HUES6 (cell line): ENCODE results near the gene PIP5K1B.
"Not testable (repeated sequence)": the region's sequence is repeated elsewhere in the genome, so short reads cannot be mapped to it uniquely, and the experiment has no call there.

Source experiments
- H3K27ac ChIP-seq: 2 replicates; pipeline ENCODE4 v1.7.0; 2013; ENCODE audit warnings: low read depth, mild to moderate bottlenecking, low read length, inconsistent platforms
- H3K27me3 ChIP-seq: 2 replicates; pipeline ENCODE4 v1.6.1; 2013; ENCODE audit warnings: low read length; ENCODE audit not compliant: control insufficient read depth, insufficient read depth
- H3K36me3 ChIP-seq: 2 replicates; pipeline ENCODE4 v1.6.1; 2013; ENCODE audit warnings: low read length; ENCODE audit not compliant: control insufficient read depth, insufficient read depth
- H3K4me1 ChIP-seq: 2 replicates; pipeline ENCODE4 v1.6.1; 2013; ENCODE audit warnings: low read length; ENCODE audit not compliant: control insufficient read depth, insufficient read depth
- H3K4me3 ChIP-seq: 2 replicates; pipeline ENCODE4 v1.5.1; 2013; ENCODE audit warnings: low read depth, low read length
- H3K9ac ChIP-seq: one replicate; pipeline ENCODE4 v1.6.1; 2013; ENCODE audit warnings: mild to moderate bottlenecking, low read length
- H3K9me3 ChIP-seq: 2 replicates; pipeline ENCODE4 v1.6.1; 2013; ENCODE audit warnings: low read depth, low read length; ENCODE audit not compliant: control insufficient read depth, insufficient read depth

PIP5K1B gene

GRCh38 chr9:68975365-68976043, 270.5 kb downstream of the PIP5K1B start:
- Histone ChIP-seq H3K4me3 (no peak overlapping the region), H3K4me1 (peaks cover 14% of the 10 kb centered on the region), H3K9ac (no peak overlapping the region), H3K27me3 (no peaks in the 10 kb centered on the region), H3K36me3 (no peaks in the 10 kb centered on the region), H3K9me3 (peaks cover 13% of the 10 kb centered on the region), H3K27ac (no peak overlapping the region)

- Histone ChIP-seq H3K9me3 (peaks cover 13% of the 10 kb centered on the region), H3K27ac (no peak overlapping the region), H3K9ac (no peak overlapping the region), H3K4me1 (peaks cover 27% of the 10 kb centered on the region), H3K36me3 (no peaks in the 10 kb centered on the region), H3K4me3 (no peak overlapping the region), H3K27me3 (no peaks in the 10 kb centered on the region)
Measured at GRCh38 chr9:68978066-68978465, 273.0 kb downstream of the PIP5K1B start.

- Histone ChIP-seq H3K9ac (no peak overlapping the region), H3K27me3 (no peaks in the 10 kb centered on the region), H3K4me3 (no peak overlapping the region), H3K9me3 (peaks cover 13% of the 10 kb centered on the region), H3K36me3 (no peaks in the 10 kb centered on the region), H3K27ac (no peak overlapping the region), H3K4me1 (peaks cover 27% of the 10 kb centered on the region)
Measured at GRCh38 chr9:68978501-68978900, 273.5 kb downstream of the PIP5K1B start.

GRCh38 chr9:68979538-68980314, 274.7 kb downstream of the PIP5K1B start:
- Histone ChIP-seq H3K36me3 (no peaks in the 10 kb centered on the region), H3K4me1 (peaks cover 27% of the 10 kb centered on the region), H3K27ac (no peak overlapping the region), H3K9ac (no peak overlapping the region), H3K4me3 (no peak overlapping the region), H3K9me3 (peaks cover 13% of the 10 kb centered on the region), H3K27me3 (no peaks in the 10 kb centered on the region)

- Histone ChIP-seq H3K9me3 (peaks cover 13% of the 10 kb centered on the region), H3K27ac (no peak overlapping the region), H3K4me3 (no peak overlapping the region), H3K4me1 (peaks cover 27% of the 10 kb centered on the region), H3K9ac (no peak overlapping the region), H3K27me3 (no peaks in the 10 kb centered on the region), H3K36me3 (no peaks in the 10 kb centered on the region)
Measured at GRCh38 chr9:68980341-68980914, 275.4 kb downstream of the PIP5K1B start.

GRCh38 chr9:68981789-68982188, 276.7 kb downstream of the PIP5K1B start:
- Histone ChIP-seq H3K27me3 (no peaks in the 10 kb centered on the region), H3K9ac (no peak overlapping the region), H3K36me3 (no peaks in the 10 kb centered on the region), H3K4me1 (peaks cover 27% of the 10 kb centered on the region), H3K27ac (no peak overlapping the region), H3K4me3 (no peak overlapping the region), H3K9me3 (peaks cover 3% of the 10 kb centered on the region)

GRCh38 chr9:68983008-68983411, 278.0 kb downstream of the PIP5K1B start:
- no peak overlapping the region for H3K9ac ChIP-seq

GRCh38 chr9:68983522-68984424, 278.7 kb downstream of the PIP5K1B start:
- Histone ChIP-seq H3K9ac (no peak overlapping the region), H3K27ac (no peak overlapping the region), H3K27me3 (no peaks in the 10 kb centered on the region), H3K9me3 (no peaks in the 10 kb centered on the region), H3K36me3 (no peaks in the 10 kb centered on the region), H3K4me1 (peaks cover 27% of the 10 kb centered on the region), H3K4me3 (no peak overlapping the region)

More at GRCh38 chr9:68983008-68983411, 278.0 kb downstream of the PIP5K1B start:
- no peaks in the 10 kb centered on the region for H3K27me3 ChIP-seq
- no peak overlapping the region for H3K27ac ChIP-seq
- H3K4me1 ChIP-seq: peaks cover 27% of the 10 kb centered on the region
- H3K36me3 ChIP-seq: no peaks in the 10 kb centered on the region
- no peak overlapping the region for H3K4me3 ChIP-seq
- H3K9me3 ChIP-seq: no peaks in the 10 kb centered on the region

- H3K4me3 ChIP-seq, H3K36me3 ChIP-seq, H3K27ac ChIP-seq, H3K9me3 ChIP-seq, H3K4me1 ChIP-seq, H3K9ac ChIP-seq, H3K27me3 ChIP-seq: not testable (repeated sequence)
Measured at GRCh38 chr9:68986949-68987348, 281.9 kb downstream of the PIP5K1B start.

GRCh38 chr9:68991457-68991856, 286.4 kb downstream of the PIP5K1B start:
- Histone ChIP-seq H3K27me3 (no peaks in the 10 kb centered on the region), H3K9me3 (no peaks in the 10 kb centered on the region), H3K27ac (no peak overlapping the region), H3K36me3 (no peaks in the 10 kb centered on the region), H3K9ac (no peak overlapping the region), H3K4me3 (no peak overlapping the region), H3K4me1 (no peaks in the 10 kb centered on the region)
